CD1c-positive myeloid dendritic cell (primary cell): Measurements from ENCODE around the gene DTYMK.
"Not testable (repeated sequence)": the region's sequence is repeated elsewhere in the genome, so short reads cannot be mapped to it uniquely, and the experiment has no call there.

ENCODE experiments used
- DNase-seq: peaks from one replicate; pipeline ENCODE4 v3.0.0-alpha.2; 2016; ENCODE audit errors: extremely low spot score

DTYMK gene

DNA sequence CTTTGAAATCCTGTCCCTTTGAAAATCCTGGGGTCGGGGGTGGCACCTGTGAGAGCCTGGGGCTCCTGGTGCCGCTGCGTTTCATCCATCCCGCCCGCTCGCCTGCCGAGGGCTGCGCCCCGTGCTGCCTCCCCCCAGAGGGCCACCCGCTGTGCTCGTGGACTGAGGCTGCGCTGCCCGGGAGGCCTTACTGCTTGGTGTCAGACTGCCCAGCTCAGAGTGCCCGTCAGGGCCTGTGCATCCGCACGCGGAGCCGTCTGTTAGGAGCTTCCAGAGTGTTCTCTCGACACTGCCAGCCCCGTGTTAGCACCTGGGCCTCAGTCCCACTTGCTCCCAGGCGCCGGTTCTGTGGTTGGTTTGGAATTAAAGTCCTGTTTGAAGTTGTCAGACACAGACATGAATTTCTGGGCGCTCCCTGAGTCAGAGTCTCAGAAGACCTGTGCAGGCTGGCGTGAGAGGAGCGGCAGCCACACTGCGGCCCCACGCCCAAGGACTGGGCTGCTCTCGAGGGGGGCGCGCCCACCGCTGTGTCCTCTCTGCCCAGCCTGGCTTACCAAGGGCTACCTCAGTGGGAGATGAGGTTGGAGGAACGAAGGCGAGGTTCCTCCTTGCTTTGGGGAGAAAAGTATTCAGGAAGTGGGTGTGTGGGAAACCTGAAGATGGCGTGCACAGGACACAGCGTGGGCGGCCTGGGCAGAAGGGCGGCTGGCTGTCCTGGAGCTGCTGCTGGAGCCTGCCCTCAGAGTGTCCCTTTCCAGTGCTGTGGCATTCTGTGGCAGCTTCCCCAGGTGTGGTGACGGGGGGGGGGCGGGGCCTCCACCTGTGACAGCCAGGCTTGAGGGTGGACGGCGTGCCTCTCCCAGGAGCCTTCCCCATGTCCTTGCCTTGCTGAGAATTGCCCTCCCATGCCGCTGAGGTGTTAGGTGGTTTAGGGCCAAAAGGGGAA lies 14.1 kb downstream of the DTYMK start:
- DNase-seq, result no peak

- DNase-seq, result no peak
Observed at GRCh38 chr2:241671457-241672240, 15.0 kb downstream of the DTYMK start.

DNA sequence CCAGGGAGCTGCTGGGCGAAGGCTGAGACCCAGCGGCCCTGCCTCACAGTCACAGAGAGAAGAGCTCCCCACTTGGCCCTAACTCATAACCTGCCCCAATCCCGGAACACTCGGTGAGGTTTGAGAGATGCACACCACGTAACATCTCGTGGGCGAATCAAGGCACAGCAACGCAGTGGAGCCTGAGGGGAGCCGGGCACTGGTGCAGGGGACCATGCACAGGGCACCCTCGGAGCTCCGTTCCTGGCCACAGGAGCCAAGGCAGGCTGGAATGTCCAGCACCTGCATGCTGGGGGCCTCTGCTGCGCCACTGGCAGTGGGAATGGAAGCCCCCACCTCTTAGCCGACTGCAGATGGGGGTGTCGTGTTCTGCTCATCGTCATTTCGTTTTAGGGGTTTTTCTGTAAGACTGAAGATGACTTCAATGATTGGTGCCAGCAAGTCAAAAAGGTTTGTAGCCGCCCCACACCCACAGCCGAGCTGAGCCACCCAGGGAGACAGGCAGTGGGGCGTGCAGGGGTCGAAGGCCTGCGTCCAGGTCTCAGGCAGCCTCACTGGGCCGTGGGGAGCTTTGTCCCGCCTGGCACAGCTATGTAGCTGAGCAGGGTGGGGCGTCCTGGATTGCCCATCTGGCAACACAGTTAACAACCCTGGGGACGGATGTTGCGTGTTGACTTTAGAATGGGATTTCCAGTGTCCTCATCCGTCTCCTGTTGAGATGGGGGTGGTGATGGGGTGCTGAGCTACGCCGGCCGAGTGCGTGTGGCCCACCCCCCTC lies 16.1 kb downstream of the DTYMK start:
- DNase-seq, result no peak

DNA sequence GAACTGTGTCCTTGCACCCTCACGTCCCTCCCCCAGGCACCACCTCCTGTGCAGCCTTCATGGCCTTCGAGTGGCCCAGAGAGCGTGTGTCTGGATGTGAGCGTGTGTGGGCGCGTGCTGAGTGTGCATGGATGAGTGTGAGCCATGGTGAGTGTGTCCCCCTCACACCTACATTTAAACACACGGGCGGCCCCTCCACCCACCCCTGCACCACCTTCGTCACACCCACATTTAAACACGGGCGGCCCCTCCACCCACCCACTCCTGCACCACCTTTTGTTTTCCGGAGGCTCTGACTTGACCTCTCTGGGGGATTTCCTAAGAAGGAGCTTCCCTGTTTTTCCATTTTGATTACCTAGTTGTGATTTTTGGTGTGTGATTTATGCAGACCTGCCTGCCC lies 17.8 kb downstream of the DTYMK start:
- no peak for DNase-seq

DNA sequence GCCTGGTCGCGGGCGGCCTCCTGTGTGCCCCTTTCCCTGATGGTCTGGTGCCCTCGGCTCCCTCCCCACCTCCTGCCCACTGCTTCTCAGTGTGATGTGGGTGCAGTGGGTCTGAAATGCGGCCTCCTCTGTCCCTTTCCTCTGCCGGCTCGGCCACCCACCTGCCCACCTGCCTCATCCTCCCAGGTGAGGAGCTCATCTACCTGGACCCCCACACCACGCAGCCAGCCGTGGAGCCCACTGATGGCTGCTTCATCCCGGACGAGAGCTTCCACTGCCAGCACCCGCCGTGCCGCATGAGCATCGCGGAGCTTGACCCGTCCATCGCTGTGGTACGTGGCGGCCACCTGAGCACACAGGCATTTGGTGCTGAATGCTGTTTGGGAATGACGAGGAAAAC lies 18.3 kb downstream of the DTYMK start:
- no peak for DNase-seq

DNA sequence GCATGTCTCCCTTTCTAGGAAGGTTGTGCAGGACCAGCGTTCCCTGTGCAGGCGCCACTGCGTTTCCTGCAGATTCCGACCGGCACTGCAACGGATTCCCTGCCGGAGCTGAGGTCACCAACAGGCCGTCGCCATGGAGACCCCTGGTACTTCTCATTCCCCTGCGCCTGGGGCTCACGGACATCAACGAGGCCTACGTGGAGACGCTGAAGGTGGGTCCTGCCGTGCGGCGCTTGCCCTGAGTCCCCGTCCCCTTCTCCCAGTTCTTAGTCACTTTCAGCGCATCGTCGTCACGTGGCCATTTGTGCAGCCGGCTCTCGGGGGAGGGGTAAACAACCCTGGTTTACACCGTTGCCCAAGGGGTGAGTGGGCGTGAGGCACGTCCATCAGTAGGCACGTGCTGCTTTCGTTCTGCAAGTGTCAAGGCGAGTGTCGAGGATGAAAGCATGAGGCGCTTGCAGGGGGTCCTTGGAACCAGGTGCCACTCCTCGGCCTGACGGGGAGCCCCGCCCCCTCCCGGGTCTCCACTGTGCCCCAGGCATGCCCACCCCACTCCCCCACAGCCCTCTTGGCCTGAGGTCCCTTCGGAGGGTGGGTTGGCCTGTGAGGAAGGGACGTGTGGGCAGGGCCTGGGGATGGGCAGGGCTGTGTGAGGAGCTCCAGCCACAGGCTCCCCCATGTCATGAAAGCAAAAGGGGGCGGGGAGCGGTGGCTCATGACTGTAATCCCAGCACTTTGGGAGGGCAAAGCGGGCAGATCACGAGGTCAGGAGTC lies 19.8 kb downstream of the DTYMK start:
- DNase-seq, result no peak

DNA sequence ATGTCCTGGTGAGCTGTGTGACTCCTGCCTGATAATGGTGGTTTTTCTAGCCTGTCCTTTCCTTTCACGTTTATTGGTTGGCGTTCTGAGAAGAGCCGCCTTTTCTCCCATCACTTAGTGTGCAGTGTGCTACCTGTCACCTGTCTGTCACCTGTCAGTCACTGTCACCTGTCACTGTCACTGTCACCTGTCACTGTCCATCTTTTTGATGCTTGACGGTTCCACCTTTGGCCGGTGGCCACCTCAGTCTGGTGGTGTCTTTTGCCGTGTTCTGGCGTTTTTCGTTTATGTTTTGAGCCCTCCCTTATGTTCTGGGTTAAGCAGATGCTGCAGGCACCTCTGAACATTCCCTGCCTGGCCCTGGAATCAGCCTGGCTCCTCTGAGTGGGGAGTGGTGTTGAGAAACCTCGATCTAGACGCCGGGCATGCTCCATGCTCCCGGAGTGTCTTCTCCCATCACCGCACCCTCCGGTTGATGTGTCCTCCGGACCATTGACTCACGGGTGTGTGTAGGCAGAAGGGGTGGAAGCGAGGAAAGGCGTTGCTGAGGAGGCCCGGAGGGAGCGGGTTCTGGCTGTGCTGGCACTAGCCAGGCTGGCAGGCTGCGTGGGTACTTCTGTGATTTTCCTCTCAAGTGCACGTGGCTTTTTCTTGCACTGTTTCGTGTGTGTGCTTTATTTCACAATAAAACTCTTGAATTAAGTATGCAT lies 20.7 kb downstream of the DTYMK start:
- no peak for DNase-seq

GRCh38 chr2:241662731-241663130 lies 23.9 kb downstream of the DTYMK start:
- not testable (repeated sequence) for DNase-seq

DNA sequence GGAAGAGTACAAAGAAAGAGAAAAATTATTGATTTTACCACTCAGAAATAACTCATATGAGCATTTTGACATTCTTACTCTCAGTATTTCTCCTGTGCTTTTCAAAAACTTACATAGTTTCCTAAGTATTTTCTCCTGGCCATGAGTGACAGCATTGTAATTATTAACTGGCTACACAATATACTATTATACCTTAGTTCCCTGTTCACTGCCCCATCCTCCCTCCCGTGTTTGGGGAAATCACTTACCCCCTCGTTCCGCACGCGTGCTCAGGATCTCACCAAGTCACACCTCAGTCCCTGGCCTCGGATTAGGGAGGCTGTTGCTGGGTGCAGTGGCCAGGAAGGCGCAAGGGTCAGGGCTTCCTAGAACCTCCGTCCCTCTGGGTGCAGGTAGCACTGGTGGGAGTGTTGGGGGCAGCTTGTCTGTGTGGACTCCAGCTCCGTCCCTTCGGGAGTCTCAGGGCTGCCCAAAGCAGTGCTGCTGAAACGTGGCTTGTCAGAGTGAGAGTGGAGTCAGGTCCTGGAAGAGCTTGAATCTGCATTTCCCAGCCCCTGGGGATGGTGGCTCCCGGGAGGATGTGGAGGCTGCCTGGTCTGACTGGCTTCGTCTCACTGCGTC lies 25.9 kb downstream of the DTYMK start:
- no peak for DNase-seq

DNA sequence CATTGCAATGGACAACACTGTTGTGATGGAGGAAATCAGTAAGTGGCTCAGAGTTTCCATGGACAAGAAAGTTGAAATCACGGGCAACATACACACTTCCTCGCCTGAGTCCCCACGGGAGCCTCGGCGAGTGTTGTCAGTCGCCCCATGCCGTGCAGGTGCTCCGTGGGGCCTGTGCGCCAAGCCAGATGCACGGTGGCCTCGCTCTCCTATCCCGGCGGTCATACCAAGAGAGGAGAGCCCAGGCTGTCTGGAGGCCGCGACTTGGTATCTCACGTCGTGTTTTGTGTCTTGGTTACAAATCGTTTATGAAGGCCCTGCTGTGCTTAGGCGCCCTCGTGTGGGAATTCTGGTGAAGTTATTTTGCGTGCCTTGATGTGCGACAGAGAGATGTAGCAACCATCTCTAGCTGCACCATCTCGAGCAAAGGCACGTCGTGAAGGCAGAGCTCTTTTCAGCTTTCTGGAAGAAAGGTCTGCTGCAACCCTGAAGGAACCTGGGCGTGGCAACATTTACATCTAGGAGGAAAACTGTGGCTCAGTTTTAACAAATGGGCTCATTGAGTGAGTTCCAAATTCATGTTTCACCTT lies 27.4 kb downstream of the DTYMK start:
- DNase-seq, result peak; percentile 43

- peak; percentile 39 for DNase-seq
Observed at GRCh38 chr2:241658296-241658695, 28.3 kb downstream of the DTYMK start.

GRCh38 chr2:241657786-241658254 lies 28.8 kb downstream of the DTYMK start:
- peak; percentile 38 for DNase-seq

DNA sequence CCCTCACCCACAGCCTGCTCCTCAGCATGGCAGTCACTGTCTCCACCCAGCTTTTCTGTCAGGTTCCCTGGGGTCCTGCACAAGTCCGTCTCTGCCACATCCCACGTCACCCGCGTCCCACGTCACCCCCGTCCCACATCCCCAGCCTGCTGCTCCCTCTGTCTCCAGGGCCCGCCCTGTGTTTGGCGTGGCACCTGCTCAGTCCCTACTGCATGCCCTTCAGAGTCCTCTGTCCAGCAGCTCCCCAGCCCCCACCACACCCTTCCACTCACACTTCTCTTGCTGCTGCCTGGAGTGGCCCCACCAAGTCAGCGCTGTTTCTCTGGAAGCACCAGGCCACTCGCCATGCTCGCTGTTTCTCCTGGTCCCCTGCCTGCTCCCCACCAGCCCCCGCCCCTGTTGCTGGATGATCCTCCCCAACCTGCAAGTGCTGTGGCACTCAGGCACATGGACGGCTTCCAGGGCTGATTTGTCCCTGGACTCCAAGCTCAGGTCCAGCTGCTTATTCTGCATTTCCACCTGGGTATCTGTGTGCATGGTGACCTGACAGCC lies 30.3 kb downstream of the DTYMK start:
- DNase-seq, result no peak

DNA sequence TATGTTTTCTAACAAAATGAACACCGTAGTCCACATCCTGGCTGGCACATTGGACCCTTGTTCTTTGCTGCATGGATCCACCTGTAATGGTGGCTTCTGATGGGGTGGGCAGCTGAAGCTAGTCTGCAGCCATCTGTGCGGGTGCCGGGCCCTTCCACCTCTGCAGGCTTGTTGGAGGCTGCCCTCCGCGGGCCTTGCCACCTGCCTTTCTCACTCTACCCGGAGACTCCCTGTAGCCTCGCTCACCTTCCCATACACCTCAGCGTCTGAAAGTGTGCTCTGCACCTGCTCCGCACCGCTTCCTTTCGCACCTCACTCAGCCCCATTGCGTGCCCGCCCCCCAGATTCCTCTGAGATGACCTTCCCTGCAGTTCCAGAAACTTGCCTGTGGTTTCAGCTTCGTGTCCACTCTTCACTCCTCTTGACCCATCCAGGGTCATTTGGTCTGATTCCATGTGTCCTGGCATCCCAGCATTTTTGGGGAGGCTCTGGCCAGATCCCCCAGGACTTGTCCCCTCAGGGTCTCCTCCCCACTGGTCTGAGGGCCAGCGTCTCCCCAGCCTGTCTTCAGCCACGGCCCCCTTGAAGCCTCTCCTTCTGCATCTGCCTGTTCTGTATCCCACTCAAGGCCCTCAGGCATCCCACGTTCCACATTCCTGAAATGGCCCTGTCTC lies 31.0 kb downstream of the DTYMK start:
- DNase-seq, result no peak

- no peak for DNase-seq
Observed at GRCh38 chr2:241654551-241654950, 32.1 kb downstream of the DTYMK start.

GRCh38 chr2:241653210-241653750 lies 33.3 kb downstream of the DTYMK start:
- DNase-seq, result no peak

- no peak for DNase-seq
Observed at GRCh38 chr2:241652722-241653121, 33.9 kb downstream of the DTYMK start.

GRCh38 chr2:241652142-241652541 lies 34.5 kb downstream of the DTYMK start:
- DNase-seq, result no peak
